ENCODE results near the gene GRK4. TPM values are rescaled to one million over a fixed set of nuclear protein-coding genes. Genes with fewer than 3 reads are reported as not detected.

GRK4 gene
- total RNA-seq, 1 experiment from 2014 or later = 4.2 TPM

DNA sequence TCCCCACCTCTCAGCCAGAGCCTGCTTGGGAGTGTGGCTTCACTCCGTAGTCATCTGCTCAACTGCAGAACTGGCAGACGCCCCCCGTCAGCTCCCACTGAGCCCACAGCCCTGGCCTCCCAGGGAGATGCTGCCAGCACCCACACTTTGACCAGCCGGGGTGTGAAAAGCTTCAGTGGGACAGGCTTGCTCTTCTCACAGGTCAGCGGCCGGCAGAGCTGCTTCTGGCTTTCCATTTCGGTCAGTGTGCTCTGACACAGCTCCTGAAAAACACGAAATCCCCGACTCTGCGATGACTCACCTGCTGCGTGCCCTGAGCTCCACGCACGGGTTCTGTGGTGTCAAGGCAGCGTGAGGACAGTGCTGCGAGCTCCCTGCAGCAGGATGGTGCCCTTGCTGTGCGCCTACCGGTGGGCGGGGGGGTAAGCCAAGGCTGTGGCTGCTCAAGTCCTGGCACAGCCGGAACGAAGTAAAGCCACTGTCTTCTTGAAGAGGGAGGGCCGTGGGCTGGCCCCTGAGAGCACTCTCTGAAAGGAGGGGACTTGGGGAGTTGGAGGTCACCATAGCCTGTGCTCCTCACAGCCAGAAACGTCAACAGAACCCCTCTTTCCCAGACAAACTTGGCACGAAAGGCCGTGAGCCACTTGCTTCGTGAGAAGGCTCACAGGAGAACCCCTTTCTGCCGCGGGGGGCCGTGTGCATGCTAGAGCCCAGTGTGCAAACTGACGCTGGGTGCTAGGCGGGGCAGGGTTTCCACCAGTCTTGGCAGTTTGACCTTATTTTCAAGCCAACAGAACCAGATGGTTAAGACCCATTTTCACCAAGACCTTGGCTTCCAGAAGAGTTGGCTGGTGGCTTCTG, 23.8 kb upstream of the GRK4 start:
- no peak overlapping the region for H3K4me2 ChIP-seq (ENCODE audit: low read length)
- no peaks in the 10 kb centered on the region for H3K9me2 ChIP-seq (ENCODE audit: insufficient read depth)
- BruUV-seq (replicated peaks) = no TSS peak
- DNase-seq (ENCODE audit: low read depth, low spot score) (no peak), ATAC-seq (no peak)
- peak overlapping the region; percentile 27; the same call in 1 of the 2 replicates for H3K27ac ChIP-seq (ENCODE audit: low read depth, low read length)
- ChIA-PET POLR2A (no interaction called here), CTCF (no interaction called here), RAD21 (ENCODE audit: low non-redundant PET in 1 of 2, low total read pairs in 2 of 2, uncharacterized antibody in 2 of 2, unreplicated experiment in 2 of 2) (no interaction called here)
- peaks cover 26% of the 10 kb centered on the region for H3K79me2 ChIP-seq (ENCODE audit: insufficient read depth, low read length)
- H3K4me1 ChIP-seq (ENCODE audit: control insufficient read depth in 1 of 2, insufficient read depth in 2 of 2, low read length in 2 of 2) = peaks cover 24 to 32% of the 10 kb centered on the region in 2 experiments
- TF ChIP-seq SRF (IDR thresholded peaks at IDR 0.05; ENCODE audit: low read depth) = no peak
- no peak for TF ChIP-seq RAD21 (IDR thresholded peaks at IDR 0.05; ENCODE audit: low read depth)
- TF ChIP-seq ZNF274 (IDR thresholded peaks at IDR 0.05; ENCODE audit: low read depth, low read length) = no peak
- no peak for TF ChIP-seq EZH2phosphoT487 (IDR thresholded peaks at IDR 0.05; ENCODE audit: borderline replicate concordance)
- 0 out of 2 replicates have a peak, but pooled peaks have one; percentile 7 for TF ChIP-seq POLR2AphosphoS5 (IDR thresholded peaks at IDR 0.05; ENCODE audit: low read depth, low read length)
- no peaks in the 10 kb centered on the region for H3K9me3 ChIP-seq (ENCODE audit: control insufficient read depth in 1 of 2, insufficient read depth in 1 of 2, low read depth in 1 of 2, low read length in 2 of 2)
- no peak overlapping the region for H2AFZ ChIP-seq (ENCODE audit: low read depth, low read length, poor library complexity, severe bottlenecking)
- H3K9ac ChIP-seq (ENCODE audit: low read length) = no peak overlapping the region
- H4K20me1 ChIP-seq (ENCODE audit: insufficient read depth) = peaks cover 5% of the 10 kb centered on the region; the same call in 1 of the 2 replicates
- intact Hi-C loops (cut with micrococcal nuclease) = no loop called here
- peaks cover 39 to 64% of the 10 kb centered on the region in 2 experiments for H3K36me3 ChIP-seq (ENCODE audit: control insufficient read depth in 1 of 2, insufficient read depth in 2 of 2, low read length in 2 of 2)
- H3K27me3 ChIP-seq (ENCODE audit: insufficient read depth, low read length) = no peaks in the 10 kb centered on the region
- H3K4me3 ChIP-seq (replicated peaks in 1 of 2; ENCODE audit: low read depth in 1 of 2, low read length in 2 of 2) = no peak overlapping the region

DNA sequence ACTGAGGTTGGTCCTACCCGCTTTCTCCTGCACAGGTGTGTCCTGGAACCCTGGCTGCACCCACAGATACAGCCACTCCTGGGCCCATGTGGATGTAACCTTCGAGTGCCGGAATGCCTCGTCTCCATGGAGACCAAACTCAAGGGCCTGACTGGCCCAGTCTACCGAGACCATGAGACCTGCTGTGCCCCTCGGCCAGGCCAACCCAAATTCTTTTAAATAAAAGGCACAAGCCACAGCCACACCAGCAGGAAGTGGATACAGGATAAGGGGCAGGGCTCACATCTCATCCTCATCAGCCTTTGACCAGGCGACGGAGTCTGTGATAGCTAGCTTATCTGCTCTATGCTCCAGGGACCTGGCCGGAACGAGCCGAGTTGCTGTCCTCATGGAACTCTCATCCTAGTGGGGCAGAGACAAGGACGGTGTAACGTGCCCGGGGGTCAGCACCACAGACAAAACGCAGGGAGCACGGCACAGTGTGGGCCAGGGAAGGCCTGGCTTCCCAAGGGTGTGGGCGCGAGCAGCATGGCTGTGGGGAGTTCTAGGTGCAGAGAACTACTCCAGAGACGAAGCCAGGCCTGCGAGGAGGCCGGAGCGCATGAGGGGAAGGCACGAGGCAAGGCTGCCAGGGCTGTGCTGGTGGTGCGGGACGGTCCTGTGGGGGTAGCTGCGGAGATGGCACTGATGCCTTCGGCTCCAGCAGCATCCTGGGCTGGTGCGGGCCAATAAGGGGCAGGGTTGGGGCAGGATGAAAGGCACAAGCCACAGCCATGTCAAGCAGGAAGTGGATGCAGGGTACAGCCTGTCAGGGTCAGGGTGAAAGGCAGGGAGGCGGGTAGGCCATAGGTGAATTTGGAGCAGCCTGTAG, 22.9 kb upstream of the GRK4 start:
- peaks cover 5% of the 10 kb centered on the region; the same call in 1 of the 2 replicates for H4K20me1 ChIP-seq (ENCODE audit: insufficient read depth)
- intact Hi-C loops (cut with micrococcal nuclease) = no loop called here
- H3K27me3 ChIP-seq (ENCODE audit: insufficient read depth, low read length) = no peaks in the 10 kb centered on the region
- no peak overlapping the region for H3K9ac ChIP-seq (ENCODE audit: low read length)
- peak overlapping the region; percentile 27; the same call in 1 of the 2 replicates for H3K27ac ChIP-seq (ENCODE audit: low read depth, low read length)
- ATAC-seq (no peak), DNase-seq (ENCODE audit: low read depth, low spot score) (no peak)
- ChIA-PET RAD21 (ENCODE audit: low non-redundant PET in 1 of 2, low total read pairs in 2 of 2, uncharacterized antibody in 2 of 2, unreplicated experiment in 2 of 2) (no interaction called here), CTCF (no interaction called here), POLR2A (no interaction called here)
- peaks cover 24 to 31% of the 10 kb centered on the region in 2 experiments for H3K4me1 ChIP-seq (ENCODE audit: control insufficient read depth in 1 of 2, insufficient read depth in 2 of 2, low read length in 2 of 2)
- no peak overlapping the region for H3K4me3 ChIP-seq (replicated peaks in 1 of 2; ENCODE audit: low read depth in 1 of 2, low read length in 2 of 2)
- BruUV-seq (replicated peaks) = no TSS peak
- no peak overlapping the region for H2AFZ ChIP-seq (ENCODE audit: low read depth, low read length, poor library complexity, severe bottlenecking)
- no peak overlapping the region for H3K4me2 ChIP-seq (ENCODE audit: low read length)
- H3K9me2 ChIP-seq (ENCODE audit: insufficient read depth) = no peaks in the 10 kb centered on the region
- no peaks in the 10 kb centered on the region for H3K9me3 ChIP-seq (ENCODE audit: control insufficient read depth in 1 of 2, insufficient read depth in 1 of 2, low read depth in 1 of 2, low read length in 2 of 2)
- peaks cover 24% of the 10 kb centered on the region for H3K79me2 ChIP-seq (ENCODE audit: insufficient read depth, low read length)
- H3K36me3 ChIP-seq (ENCODE audit: control insufficient read depth in 1 of 2, insufficient read depth in 2 of 2, low read length in 2 of 2) = peaks cover 47 to 73% of the 10 kb centered on the region in 2 experiments
- TF ChIP-seq, protein P1, sequence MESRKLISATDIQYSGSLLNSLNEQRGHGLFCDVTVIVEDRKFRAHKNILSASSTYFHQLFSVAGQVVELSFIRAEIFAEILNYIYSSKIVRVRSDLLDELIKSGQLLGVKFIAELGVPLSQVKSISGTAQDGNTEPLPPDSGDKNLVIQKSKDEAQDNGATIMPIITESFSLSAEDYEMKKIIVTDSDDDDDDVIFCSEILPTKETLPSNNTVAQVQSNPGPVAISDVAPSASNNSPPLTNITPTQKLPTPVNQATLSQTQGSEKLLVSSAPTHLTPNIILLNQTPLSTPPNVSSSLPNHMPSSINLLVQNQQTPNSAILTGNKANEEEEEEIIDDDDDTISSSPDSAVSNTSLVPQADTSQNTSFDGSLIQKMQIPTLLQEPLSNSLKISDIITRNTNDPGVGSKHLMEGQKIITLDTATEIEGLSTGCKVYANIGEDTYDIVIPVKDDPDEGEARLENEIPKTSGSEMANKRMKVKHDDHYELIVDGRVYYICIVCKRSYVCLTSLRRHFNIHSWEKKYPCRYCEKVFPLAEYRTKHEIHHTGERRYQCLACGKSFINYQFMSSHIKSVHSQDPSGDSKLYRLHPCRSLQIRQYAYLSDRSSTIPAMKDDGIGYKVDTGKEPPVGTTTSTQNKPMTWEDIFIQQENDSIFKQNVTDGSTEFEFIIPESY (IDR thresholded peaks at IDR 0.05; ENCODE audit: extremely low read depth, insufficient replicate concordance, low read length) = no peak
- no peak for TF ChIP-seq ELF1 (IDR thresholded peaks at IDR 0.05; ENCODE audit: borderline replicate concordance, low read depth)
- TF ChIP-seq FOSL1 (IDR thresholded peaks at IDR 0.05; ENCODE audit: low read depth) = no peak
- TF ChIP-seq, protein P2, sequence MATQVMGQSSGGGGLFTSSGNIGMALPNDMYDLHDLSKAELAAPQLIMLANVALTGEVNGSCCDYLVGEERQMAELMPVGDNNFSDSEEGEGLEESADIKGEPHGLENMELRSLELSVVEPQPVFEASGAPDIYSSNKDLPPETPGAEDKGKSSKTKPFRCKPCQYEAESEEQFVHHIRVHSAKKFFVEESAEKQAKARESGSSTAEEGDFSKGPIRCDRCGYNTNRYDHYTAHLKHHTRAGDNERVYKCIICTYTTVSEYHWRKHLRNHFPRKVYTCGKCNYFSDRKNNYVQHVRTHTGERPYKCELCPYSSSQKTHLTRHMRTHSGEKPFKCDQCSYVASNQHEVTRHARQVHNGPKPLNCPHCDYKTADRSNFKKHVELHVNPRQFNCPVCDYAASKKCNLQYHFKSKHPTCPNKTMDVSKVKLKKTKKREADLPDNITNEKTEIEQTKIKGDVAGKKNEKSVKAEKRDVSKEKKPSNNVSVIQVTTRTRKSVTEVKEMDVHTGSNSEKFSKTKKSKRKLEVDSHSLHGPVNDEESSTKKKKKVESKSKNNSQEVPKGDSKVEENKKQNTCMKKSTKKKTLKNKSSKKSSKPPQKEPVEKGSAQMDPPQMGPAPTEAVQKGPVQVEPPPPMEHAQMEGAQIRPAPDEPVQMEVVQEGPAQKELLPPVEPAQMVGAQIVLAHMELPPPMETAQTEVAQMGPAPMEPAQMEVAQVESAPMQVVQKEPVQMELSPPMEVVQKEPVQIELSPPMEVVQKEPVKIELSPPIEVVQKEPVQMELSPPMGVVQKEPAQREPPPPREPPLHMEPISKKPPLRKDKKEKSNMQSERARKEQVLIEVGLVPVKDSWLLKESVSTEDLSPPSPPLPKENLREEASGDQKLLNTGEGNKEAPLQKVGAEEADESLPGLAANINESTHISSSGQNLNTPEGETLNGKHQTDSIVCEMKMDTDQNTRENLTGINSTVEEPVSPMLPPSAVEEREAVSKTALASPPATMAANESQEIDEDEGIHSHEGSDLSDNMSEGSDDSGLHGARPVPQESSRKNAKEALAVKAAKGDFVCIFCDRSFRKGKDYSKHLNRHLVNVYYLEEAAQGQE (IDR thresholded peaks at IDR 0.05; ENCODE audit: low read depth) = no peak
- TF ChIP-seq POLR2AphosphoS5 (IDR thresholded peaks at IDR 0.05; ENCODE audit: low read depth, low read length) = no peak
- TF ChIP-seq, protein P3, sequence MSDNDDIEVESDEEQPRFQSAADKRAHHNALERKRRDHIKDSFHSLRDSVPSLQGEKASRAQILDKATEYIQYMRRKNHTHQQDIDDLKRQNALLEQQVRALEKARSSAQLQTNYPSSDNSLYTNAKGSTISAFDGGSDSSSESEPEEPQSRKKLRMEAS (IDR thresholded peaks at IDR 0.05) = no peak
- no peak for TF ChIP-seq EGR1 (IDR thresholded peaks at IDR 0.05; ENCODE audit: low read depth)
